Smooth muscle cell (in vitro differentiated cells): Measurements from ENCODE around the gene NBEAL1. TPM values are rescaled to one million over a fixed set of nuclear protein-coding genes. Genes with fewer than 3 reads are reported as not detected.

Experiments used
- DNase-seq: peaks from one replicate; lab custom pipeline; 2025; ENCODE audit not compliant: unreplicated experiment; lab: John Stamatoyannopoulos, UW
- H2AFZ ChIP-seq: fragments of 200-600 bp; sonication (generic); 2 replicates; pipeline ENCODE4 v1.6.0; 2016; ENCODE audit warnings: antibody characterized with exemption, low read depth, mild to moderate bottlenecking
- H3F3A ChIP-seq: fragments of 200-600 bp; sonication (generic); 2 replicates; pipeline ENCODE4 v1.6.0; 2017; ENCODE audit warnings: antibody characterized with exemption, low read depth
- H3K27ac ChIP-seq: fragments of 200-600 bp; sonication (generic); 2 replicates; pipeline ENCODE4 v1.5.1; 2016; ENCODE audit warnings: low read depth, mild to moderate bottlenecking
- H3K27me3 ChIP-seq: fragments of 200-600 bp; sonication (generic); 2 replicates; pipeline ENCODE4 v1.6.1; 2016; ENCODE audit warnings: low read depth, mild to moderate bottlenecking
- H3K36me3 ChIP-seq: fragments of 200-600 bp; sonication (generic); 2 replicates; pipeline ENCODE4 v1.5.1; 2016; ENCODE audit warnings: low read depth
- H3K4me1 ChIP-seq: fragments of 200-600 bp; sonication (generic); 2 replicates; pipeline ENCODE4 v1.5.1; 2016; ENCODE audit warnings: low read depth
- H3K4me2 ChIP-seq: fragments of 200-600 bp; sonication (generic); 2 replicates; pipeline ENCODE4 v1.6.0; 2016; ENCODE audit warnings: mild to moderate bottlenecking
- H3K4me3 ChIP-seq: fragments of 200-600 bp; sonication (generic); 2 replicates; pipeline ENCODE4 v1.5.1; 2016; ENCODE audit warnings: mild to moderate bottlenecking
- H3K79me2 ChIP-seq: fragments of 200-600 bp; sonication (generic); 2 replicates; pipeline ENCODE4 v1.6.0; 2016; ENCODE audit warnings: low read depth, mild to moderate bottlenecking
- H3K9ac ChIP-seq: fragments of 200-600 bp; sonication (generic); 2 replicates; pipeline ENCODE4 v1.6.0; 2016; ENCODE audit warnings: low read depth
- H3K9me3 ChIP-seq: fragments of 200-600 bp; sonication (generic); replicated peaks from 2 replicates; pipeline ENCODE4 v1.5.1; 2016; ENCODE audit warnings: low read depth
- H4K20me1 ChIP-seq: fragments of 200-600 bp; sonication (generic); 2 replicates; pipeline ENCODE4 v1.6.0; 2016; ENCODE audit warnings: low read depth
- WGBS: methylation state at CpG from one replicate; pipeline ENCODE4 v1.1.7; 2016; ENCODE audit warnings: low lambda C conversion rate; 5-methylcytosine and 5-hydroxymethylcytosine counted together
- polyA plus RNA-seq: library from polyadenylated mRNA; unstranded; fragments of >200 nt; fragmentation: Nextera tagmentation; extraction: Ambion mirVana; gene quantifications from 2 replicates; pipeline ENCODE4 v1.2.1, GENCODE V29; 2016
- total RNA-seq: library from RNA; depleted of rRNA; stranded (reverse); fragments of >200 nt; gene quantifications from 2 replicates; pipeline ENCODE4 v1.2.3, GENCODE V29; 2014
- TF ChIP-seq, protein P1 (sequence below): fragments of 200-600 bp; sonication (generic); IDR thresholded peaks from 2 replicates; pipeline ENCODE4 v1.5.1; 2017; ENCODE audit warnings: borderline replicate concordance, mild to moderate bottlenecking, antibody characterized with exemption; ENCODE audit not compliant: insufficient read depth, poor library complexity, severe bottlenecking

NBEAL1 gene
- total and polyA plus RNA-seq, 2 experiments from 2014 or later = 12.1 to 32.4 TPM

DNA sequence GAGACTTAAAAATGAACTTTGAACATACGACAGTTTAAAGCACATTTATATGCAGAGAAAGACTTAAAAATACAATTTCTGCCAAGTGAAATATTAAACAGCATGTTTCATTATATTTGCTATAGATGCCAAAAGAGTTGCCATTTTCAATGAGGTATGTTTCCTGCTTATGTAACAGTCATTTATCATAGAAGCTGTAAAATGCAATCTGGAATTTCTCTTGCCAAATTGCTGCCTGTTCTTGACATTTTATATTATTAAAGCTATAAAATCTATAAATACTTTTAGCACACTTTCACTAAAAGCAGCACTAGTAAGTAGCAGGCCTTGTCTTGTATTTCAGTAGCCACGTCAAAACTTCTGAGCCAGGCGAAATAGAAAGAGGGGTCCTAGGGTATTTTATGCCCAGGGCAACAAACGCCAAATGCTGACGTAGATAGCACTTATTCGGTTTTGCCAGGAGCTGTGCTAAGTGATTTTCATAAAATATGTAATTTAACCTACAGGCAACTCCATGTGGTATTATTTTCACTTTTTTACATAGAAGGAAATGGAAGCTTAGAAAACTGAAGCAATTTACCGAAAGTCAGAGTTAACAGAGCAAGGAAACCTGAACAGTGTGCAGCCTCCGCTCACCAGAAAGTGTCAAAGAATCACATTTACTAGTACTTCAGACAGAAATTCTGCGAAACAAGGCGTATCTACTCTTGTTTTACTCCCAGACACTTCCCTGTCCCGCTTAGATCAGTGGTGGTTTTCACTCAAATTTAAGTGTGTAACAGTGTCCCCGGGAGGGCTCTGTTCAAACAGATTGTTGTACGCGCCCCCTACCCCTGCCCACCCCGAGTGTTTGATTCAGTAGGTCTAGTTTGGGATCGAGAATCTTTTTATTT is 222.9 kb downstream of the NBEAL1 start:
- H3K27ac ChIP-seq = no peak overlapping the region
- no peaks in the 10 kb centered on the region for H3K4me1 ChIP-seq
- no peaks in the 10 kb centered on the region for H3K36me3 ChIP-seq
- H2AFZ ChIP-seq = no peak overlapping the region
- H3K4me3 ChIP-seq = peak overlapping the region; percentile 71
- peak overlapping the region; percentile 91 for H3K4me2 ChIP-seq
- DNase-seq = no peak
- no peaks in the 10 kb centered on the region for H3K27me3 ChIP-seq
- H3K9me3 ChIP-seq = no peaks in the 10 kb centered on the region
- H3K9ac ChIP-seq = no peak overlapping the region
- no peaks in the 10 kb centered on the region for H3F3A ChIP-seq
- H3K79me2 ChIP-seq = peaks cover 25% of the 10 kb centered on the region
- 96% methylated on average over 16 of the region's 16 CpGs for WGBS
- H4K20me1 ChIP-seq = no peaks in the 10 kb centered on the region
- TF ChIP-seq, protein P1, sequence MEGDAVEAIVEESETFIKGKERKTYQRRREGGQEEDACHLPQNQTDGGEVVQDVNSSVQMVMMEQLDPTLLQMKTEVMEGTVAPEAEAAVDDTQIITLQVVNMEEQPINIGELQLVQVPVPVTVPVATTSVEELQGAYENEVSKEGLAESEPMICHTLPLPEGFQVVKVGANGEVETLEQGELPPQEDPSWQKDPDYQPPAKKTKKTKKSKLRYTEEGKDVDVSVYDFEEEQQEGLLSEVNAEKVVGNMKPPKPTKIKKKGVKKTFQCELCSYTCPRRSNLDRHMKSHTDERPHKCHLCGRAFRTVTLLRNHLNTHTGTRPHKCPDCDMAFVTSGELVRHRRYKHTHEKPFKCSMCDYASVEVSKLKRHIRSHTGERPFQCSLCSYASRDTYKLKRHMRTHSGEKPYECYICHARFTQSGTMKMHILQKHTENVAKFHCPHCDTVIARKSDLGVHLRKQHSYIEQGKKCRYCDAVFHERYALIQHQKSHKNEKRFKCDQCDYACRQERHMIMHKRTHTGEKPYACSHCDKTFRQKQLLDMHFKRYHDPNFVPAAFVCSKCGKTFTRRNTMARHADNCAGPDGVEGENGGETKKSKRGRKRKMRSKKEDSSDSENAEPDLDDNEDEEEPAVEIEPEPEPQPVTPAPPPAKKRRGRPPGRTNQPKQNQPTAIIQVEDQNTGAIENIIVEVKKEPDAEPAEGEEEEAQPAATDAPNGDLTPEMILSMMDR = no peak

DNA sequence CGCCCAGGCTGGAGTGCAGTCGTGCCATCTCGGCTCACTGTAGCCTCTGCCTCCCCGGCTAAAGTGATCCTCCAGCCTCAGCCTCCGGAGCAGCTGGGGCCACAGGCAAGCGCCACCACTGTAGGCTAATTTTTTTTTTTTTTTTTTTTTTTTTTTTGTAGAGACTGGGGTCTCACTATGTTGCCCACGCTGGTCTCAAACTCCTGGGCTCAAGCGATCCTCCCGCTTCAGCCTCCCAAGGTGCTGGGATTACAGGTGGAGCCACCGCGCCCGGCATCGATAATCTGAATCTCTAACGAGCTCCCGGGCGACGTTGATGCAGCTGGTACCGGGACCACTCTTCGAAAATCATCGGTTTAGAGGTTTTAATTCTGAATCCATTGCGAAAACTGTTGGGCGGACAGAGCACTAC is 223.6 kb downstream of the NBEAL1 start:
- Histone ChIP-seq H3K4me3 (peak overlapping the region; percentile 71), H3K9me3 (no peaks in the 10 kb centered on the region), H2AFZ (peak overlapping the region; percentile 66), H3K79me2 (peaks cover 25% of the 10 kb centered on the region), H3F3A (no peaks in the 10 kb centered on the region), H3K4me1 (no peaks in the 10 kb centered on the region), H3K36me3 (no peaks in the 10 kb centered on the region), H3K4me2 (peak overlapping the region; percentile 91), H3K9ac (no peak overlapping the region), H3K27ac (peak overlapping the region; percentile 77), H3K27me3 (no peaks in the 10 kb centered on the region), H4K20me1 (no peaks in the 10 kb centered on the region)
- TF ChIP-seq, protein P1 = no peak
- DNase-seq = no peak
- 33% methylated on average over 22 of the region's 22 CpGs for WGBS

DNA sequence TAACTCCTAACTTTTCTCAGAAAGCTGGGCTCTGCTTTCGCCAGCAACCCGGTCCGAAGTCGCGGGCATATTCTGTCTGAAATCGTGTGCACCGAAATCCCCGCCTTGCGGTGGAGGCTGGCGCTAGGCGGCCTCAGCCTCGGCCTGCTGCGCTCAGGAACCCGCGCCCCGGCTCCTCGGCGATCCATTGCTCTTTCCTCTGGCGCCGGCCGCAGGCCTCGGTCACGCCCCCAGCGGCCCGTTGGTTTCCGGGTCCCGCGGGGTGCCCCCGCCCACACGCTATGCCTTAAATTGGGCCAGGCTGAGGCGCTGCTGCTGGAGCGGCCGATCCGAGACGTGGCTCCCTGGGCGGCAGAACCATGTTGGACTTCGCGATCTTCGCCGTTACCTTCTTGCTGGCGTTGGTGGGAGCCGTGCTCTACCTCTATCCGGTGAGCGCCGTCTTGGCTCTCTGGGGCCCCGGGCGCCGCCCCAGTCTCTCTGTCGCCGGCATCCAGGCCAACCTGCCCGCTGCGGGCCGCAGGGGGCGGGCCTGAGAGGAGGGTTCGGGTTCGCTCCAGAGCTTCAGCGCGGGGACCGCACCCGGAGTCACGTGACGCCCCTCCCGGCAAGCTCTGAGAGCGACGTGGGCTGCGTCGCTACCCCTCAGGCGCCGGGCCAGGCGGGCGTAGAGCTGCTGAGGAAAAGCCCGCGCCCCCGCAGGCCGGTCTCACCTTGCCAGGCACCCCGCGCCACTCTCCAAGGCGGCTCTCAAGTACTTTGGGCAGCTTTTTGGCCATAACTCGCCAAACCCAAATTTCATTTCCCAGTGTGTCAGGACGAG is 224.2 kb downstream of the NBEAL1 start, which contains the start of gene CYP20A1:
TSS of gene CYP20A1 (plus strand) at position 315 of the 823 bp plus-strand sequence. CDS start at position 360, 45 bp downstream.
- peak within 1 kb of the TSS; percentile 69 for H2AFZ ChIP-seq
- peak within 1 kb of the TSS; percentile 86 for H3K9ac ChIP-seq
- no peaks in the 10 kb centered on the region for H3K27me3 ChIP-seq
- no peaks in the 10 kb centered on the region for H3F3A ChIP-seq
- peak; percentile 98 for DNase-seq
- H3K9me3 ChIP-seq = no peaks in the 10 kb centered on the region
- H3K36me3 ChIP-seq = no peaks in the 10 kb centered on the region
- WGBS = under 1% methylated on average over 79 of the region's 80 CpGs
- peak within 1 kb of the TSS; percentile 71 for H3K4me3 ChIP-seq
- TF ChIP-seq, protein P1 = no peak
- no peaks in the 10 kb centered on the region for H3K4me1 ChIP-seq
- H3K79me2 ChIP-seq = peaks cover 25% of the 10 kb centered on the region
- no peaks in the 10 kb centered on the region for H4K20me1 ChIP-seq
- peak within 1 kb of the TSS; percentile 77 for H3K27ac ChIP-seq
- peak within 1 kb of the TSS; percentile 91 for H3K4me2 ChIP-seq
